IPS-18a (cell line): ENCODE measurements around the gene SLC25A12.

Source experiments
- H3K27ac ChIP-seq: one replicate; pipeline ENCODE4 v1.5.1; 2013; ENCODE audit warnings: low read length
- H3K27me3 ChIP-seq: one replicate; pipeline ENCODE4 v1.6.1; 2013; ENCODE audit warnings: mild to moderate bottlenecking, low read length; ENCODE audit not compliant: control insufficient read depth, insufficient read depth
- H3K36me3 ChIP-seq: one replicate; pipeline ENCODE4 v1.6.1; 2013; ENCODE audit warnings: low read depth, low read length; ENCODE audit not compliant: control insufficient read depth
- H3K4me1 ChIP-seq: one replicate; pipeline ENCODE4 v1.6.1; 2013; ENCODE audit warnings: low read depth, low read length; ENCODE audit not compliant: control insufficient read depth
- H3K4me3 ChIP-seq: one replicate; pipeline ENCODE4 v1.5.1; 2013; ENCODE audit warnings: low read length
- H3K9ac ChIP-seq: one replicate; pipeline ENCODE4 v1.6.1; 2013; ENCODE audit warnings: mild to moderate bottlenecking, low read length, moderate library complexity
- H3K9me3 ChIP-seq: one replicate; pipeline ENCODE4 v1.6.1; 2013; ENCODE audit warnings: low read depth, low read length; ENCODE audit not compliant: control insufficient read depth

The SLC25A12 gene

DNA sequence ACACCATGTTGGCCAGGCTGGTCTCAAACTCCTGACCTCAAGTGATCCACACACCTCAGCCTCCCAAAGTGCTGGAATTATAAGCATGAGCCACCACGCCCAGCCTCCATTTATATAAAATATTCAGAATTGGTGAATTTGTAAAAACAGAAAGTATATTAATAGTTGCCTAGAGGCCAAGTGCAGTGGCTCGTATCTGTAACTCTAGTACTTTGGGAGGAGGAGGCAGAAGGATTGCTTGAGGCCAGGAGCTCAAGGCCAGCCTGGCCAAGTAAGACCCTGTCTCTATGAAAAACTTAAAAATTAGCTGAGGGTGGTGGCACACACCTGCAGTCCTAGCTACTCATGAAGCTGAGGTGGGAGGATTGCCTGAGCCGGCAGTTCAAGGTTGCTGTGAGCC, 89.6 kb downstream of the SLC25A12 start:
- Histone ChIP-seq H3K9ac (no peak overlapping the region), H3K27ac (no peak overlapping the region), H3K4me1 (no peaks in the 10 kb centered on the region), H3K4me3 (no peak overlapping the region), H3K9me3 (no peaks in the 10 kb centered on the region), H3K36me3 (no peaks in the 10 kb centered on the region), H3K27me3 (no peaks in the 10 kb centered on the region)

- Histone ChIP-seq H3K9me3 (no peaks in the 10 kb centered on the region), H3K9ac (no peak overlapping the region), H3K27me3 (no peaks in the 10 kb centered on the region), H3K4me1 (no peaks in the 10 kb centered on the region), H3K36me3 (no peaks in the 10 kb centered on the region), H3K4me3 (no peak overlapping the region), H3K27ac (no peak overlapping the region)
Observed at GRCh38 chr2:171803757-171804156, 90.3 kb downstream of the SLC25A12 start.

DNA sequence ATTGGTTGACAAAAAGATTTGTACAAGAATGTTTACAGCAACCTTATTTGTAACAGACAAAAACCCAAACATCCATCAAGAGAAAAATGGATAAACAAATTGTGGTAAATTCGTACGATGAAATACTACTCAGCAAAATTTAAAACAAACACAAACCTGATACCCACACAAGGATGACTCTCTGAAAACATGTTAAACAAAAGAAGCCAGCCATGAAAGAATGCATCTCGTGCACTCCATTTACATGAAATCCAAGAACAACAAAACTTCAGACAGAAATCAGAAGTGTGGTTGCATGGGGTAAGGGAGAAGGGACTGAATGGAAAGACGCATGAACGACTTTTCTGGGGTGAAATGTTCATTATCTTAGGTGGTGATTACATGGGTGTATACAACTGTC, 93.4 kb downstream of the SLC25A12 start:
- no peak overlapping the region for H3K9ac ChIP-seq
- no peaks in the 10 kb centered on the region for H3K27me3 ChIP-seq
- no peak overlapping the region for H3K4me3 ChIP-seq
- no peaks in the 10 kb centered on the region for H3K36me3 ChIP-seq
- peaks cover 6% of the 10 kb centered on the region for H3K4me1 ChIP-seq
- no peaks in the 10 kb centered on the region for H3K9me3 ChIP-seq
- H3K27ac ChIP-seq: no peak overlapping the region

- H3K4me3 ChIP-seq: no peak overlapping the region
- H3K4me1 ChIP-seq: peaks cover 27% of the 10 kb centered on the region
- H3K9ac ChIP-seq: no peak overlapping the region
- H3K27me3 ChIP-seq: no peaks in the 10 kb centered on the region
- H3K9me3 ChIP-seq: no peaks in the 10 kb centered on the region
- no peaks in the 10 kb centered on the region for H3K36me3 ChIP-seq
- H3K27ac ChIP-seq: no peak overlapping the region
Observed at GRCh38 chr2:171798156-171798820, 95.8 kb downstream of the SLC25A12 start.

DNA sequence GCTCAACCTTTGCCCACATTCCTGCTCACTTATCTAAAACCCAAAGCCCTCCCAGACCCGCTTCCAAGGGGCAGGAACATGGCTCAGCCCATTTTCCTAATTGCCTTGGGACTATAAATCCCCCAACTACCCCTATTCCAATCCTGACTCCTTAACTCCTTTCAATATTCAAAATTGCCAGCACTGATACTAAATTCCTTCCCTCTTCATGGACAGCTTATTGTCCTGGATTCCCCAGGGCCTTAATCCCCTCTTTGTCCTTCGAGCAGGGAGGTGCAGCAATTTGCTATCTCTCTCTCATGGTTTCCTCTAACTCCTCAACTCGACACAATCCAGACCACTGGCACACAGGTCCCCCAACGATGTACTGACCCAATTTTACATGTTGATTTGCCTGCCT, 99.1 kb downstream of the SLC25A12 start:
- Histone ChIP-seq H3K9me3 (no peaks in the 10 kb centered on the region), H3K27ac (peak overlapping the region; percentile 24), H3K9ac (no peak overlapping the region), H3K36me3 (no peaks in the 10 kb centered on the region), H3K4me3 (peak overlapping the region; percentile 22), H3K4me1 (peaks cover 38% of the 10 kb centered on the region), H3K27me3 (no peaks in the 10 kb centered on the region)

- no peaks in the 10 kb centered on the region for H3K36me3 ChIP-seq
- H3K27me3 ChIP-seq: no peaks in the 10 kb centered on the region
- H3K4me1 ChIP-seq: peaks cover 42% of the 10 kb centered on the region
- no peak overlapping the region for H3K9ac ChIP-seq
- H3K9me3 ChIP-seq: no peaks in the 10 kb centered on the region
- no peak overlapping the region for H3K27ac ChIP-seq
- no peak overlapping the region for H3K4me3 ChIP-seq
Observed at GRCh38 chr2:171793691-171794678, 100.1 kb downstream of the SLC25A12 start.

DNA sequence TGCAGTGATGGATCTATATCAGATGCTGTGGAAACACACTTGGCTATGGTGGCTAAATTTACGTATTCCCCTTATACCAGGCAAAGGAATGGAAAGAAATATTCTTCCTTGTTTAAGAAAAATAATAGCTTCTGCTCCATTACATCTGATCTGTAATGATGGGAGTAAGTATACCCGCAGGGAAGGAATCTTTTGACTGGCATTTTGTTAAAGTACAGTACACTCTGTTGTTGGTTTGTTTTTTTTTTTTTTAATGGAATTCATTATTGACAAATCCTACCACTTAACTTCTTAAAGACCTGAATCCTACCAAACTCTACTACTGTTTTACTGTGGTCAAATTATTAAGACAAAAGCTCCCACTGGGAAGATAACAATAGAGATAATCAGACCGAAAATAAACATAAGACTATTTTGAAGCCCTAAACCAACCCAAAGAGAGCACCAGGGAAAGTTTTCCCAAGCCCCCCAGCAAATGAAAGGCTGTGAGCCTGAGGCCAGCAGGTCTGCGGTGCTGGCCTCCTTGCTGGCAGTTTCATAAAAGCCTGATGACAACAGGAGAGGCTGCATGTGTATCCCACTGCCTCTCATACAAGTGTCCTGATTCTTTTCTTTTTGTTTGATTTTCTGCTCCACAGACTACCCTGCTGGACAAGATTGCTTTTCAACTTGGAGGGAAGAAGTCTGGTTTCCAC, 101.0 kb downstream of the SLC25A12 start:
- H3K9me3 ChIP-seq: no peaks in the 10 kb centered on the region
- no peak overlapping the region for H3K9ac ChIP-seq
- H3K4me3 ChIP-seq: no peak overlapping the region
- no peaks in the 10 kb centered on the region for H3K36me3 ChIP-seq
- H3K27me3 ChIP-seq: no peaks in the 10 kb centered on the region
- no peak overlapping the region for H3K27ac ChIP-seq
- H3K4me1 ChIP-seq: peaks cover 46% of the 10 kb centered on the region

DNA sequence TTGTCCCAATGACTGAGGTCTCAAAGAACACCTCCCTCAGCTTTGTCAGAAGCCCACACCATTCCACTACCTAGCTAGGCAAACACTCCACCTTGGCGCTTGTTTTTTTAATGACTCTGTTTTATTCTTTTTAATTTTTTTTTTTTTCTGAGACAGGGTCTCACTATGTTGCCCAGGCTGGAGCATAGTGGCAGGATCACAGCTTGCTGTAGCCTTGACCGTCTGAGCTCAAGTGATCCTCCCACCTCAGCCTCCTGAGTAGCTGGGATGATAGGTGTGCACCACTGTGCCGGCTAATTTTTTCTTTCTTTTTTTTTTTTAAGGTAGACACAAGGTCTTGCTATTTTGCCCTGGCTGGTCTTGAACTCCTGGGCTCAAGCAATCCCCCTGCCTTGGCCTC, 101.9 kb downstream of the SLC25A12 start:
- Histone ChIP-seq H3K4me1 (peaks cover 54% of the 10 kb centered on the region), H3K36me3 (no peaks in the 10 kb centered on the region), H3K27ac (no peak overlapping the region), H3K9me3 (no peaks in the 10 kb centered on the region), H3K4me3 (no peak overlapping the region), H3K9ac (no peak overlapping the region), H3K27me3 (no peaks in the 10 kb centered on the region)

DNA sequence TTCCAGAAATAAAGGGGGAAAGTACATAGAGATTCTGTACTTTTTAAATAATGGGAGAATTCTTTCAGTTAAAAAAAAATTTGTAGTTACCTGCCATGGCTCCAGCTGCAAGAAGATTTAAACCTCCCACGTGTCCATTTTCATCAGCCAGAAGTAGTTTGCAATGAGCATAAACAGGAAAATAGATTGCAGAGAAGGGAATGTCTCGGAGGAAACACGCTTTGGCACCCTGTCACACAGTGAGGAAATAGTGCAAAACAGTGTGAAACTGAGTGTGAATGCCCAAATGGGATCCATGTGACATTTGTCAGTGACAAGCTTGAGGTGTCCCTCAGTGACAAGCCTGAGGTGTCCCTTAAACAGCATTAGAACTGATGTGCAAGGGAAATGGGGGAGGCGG, 102.7 kb downstream of the SLC25A12 start:
- H3K9me3 ChIP-seq: no peaks in the 10 kb centered on the region
- H3K9ac ChIP-seq: no peak overlapping the region
- no peak overlapping the region for H3K27ac ChIP-seq
- H3K4me1 ChIP-seq: peaks cover 54% of the 10 kb centered on the region
- no peak overlapping the region for H3K4me3 ChIP-seq
- H3K36me3 ChIP-seq: no peaks in the 10 kb centered on the region
- H3K27me3 ChIP-seq: no peaks in the 10 kb centered on the region

DNA sequence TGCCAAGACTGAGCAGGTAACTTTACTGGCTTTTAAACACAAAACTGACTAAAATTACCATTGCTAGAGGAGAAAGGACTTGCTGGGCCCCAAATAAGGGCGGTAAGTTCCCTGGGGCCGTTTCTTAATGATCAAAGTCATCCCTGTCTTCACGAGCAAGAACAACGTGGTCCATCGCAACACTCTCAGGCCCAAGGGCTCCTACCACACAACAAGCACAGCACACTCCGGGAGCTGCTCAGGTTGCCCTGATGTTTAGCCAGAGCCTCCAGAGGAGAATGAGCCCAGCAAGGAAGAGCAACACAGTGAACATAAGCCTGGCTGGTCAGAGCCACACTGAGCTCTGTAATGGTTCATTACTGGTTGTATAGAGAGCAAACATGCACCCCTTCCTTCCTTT, 104.1 kb downstream of the SLC25A12 start:
- Histone ChIP-seq H3K9ac (no peak overlapping the region), H3K27ac (no peak overlapping the region), H3K4me3 (no peak overlapping the region), H3K36me3 (no peaks in the 10 kb centered on the region), H3K4me1 (peaks cover 47% of the 10 kb centered on the region), H3K9me3 (no peaks in the 10 kb centered on the region), H3K27me3 (no peaks in the 10 kb centered on the region)

- Histone ChIP-seq H3K4me3 (no peak overlapping the region), H3K4me1 (peaks cover 35% of the 10 kb centered on the region), H3K9me3 (no peaks in the 10 kb centered on the region), H3K36me3 (no peaks in the 10 kb centered on the region), H3K27ac (no peak overlapping the region), H3K27me3 (no peaks in the 10 kb centered on the region), H3K9ac (no peak overlapping the region)
Observed at GRCh38 chr2:171788316-171788993, 105.6 kb downstream of the SLC25A12 start.
